Tibial artery (tissue), 4 donors: ENCODE data around the gene DESI2.
"Not testable (repeated sequence)": the region's sequence is repeated elsewhere in the genome, so short reads cannot be mapped to it uniquely, and the experiment has no call there.

Experiments used
- DNase-seq, 2 donors: peaks; one replicate each; pipeline ENCODE4 v3.0.0-alpha.2; 2019
- H3K27ac ChIP-seq, 2 donors: fragments of 200-600 bp; sonication (generic) in 1 of 2; 1 replicate in 1 of 2; 2 replicates in 1 of 2; pipeline ENCODE4 v1.5.1; 2018 to 2019; ENCODE audit warnings: mild to moderate bottlenecking in 1 of 2
- H3K27me3 ChIP-seq, 2 donors: fragments of 200-600 bp; sonication (generic) in 1 of 2; one replicate each; pipeline versions ENCODE4 v1.5.1 to v1.6.0; 2016 to 2019
- H3K36me3 ChIP-seq, 3 donors: fragments of 200-600 bp; sonication (generic) in 2 of 3; one replicate each; pipeline ENCODE4 v1.5.1; 2016 to 2019; ENCODE audit warnings: mild to moderate bottlenecking in 2 of 3
- H3K4me1 ChIP-seq, 4 donors: fragments of 200-600 bp; sonication (generic) in 2 of 4; 1 replicate in 3 of 4; 2 replicates in 1 of 4; pipeline ENCODE4 v1.5.1; 2016 to 2019
- H3K4me3 ChIP-seq, 2 donors: fragments of 200-600 bp; sonication (generic) in 1 of 2; 1 replicate in 1 of 2; 2 replicates in 1 of 2; pipeline ENCODE4 v1.5.1; 2018 to 2019; ENCODE audit warnings: mild to moderate bottlenecking in 2 of 2
- H3K9me3 ChIP-seq, 3 donors: fragments of 200-600 bp; sonication (generic) in 1 of 3; one replicate each; pipeline ENCODE4 v1.5.1; 2016 to 2019
- intact Hi-C: fragments of 100-400 bp; cut with DNase I; formaldehyde crosslinking; loops from one replicate; pipeline ENCODE4 v1.15.0; 2023; ENCODE audit warnings: low total_unique reads
- TF ChIP-seq, protein P1 (sequence below), 2 experiments: fragments of 200-600 bp in 1 of 2; fragments of 450-650 bp in 1 of 2; IDR thresholded peaks; one replicate each; pipeline ENCODE4 v1.5.1; 2017 to 2019; ENCODE audit warnings: antibody characterized with exemption in 2 of 2, mild to moderate bottlenecking in 1 of 2, moderate library complexity in 1 of 2

The DESI2 gene

DNA sequence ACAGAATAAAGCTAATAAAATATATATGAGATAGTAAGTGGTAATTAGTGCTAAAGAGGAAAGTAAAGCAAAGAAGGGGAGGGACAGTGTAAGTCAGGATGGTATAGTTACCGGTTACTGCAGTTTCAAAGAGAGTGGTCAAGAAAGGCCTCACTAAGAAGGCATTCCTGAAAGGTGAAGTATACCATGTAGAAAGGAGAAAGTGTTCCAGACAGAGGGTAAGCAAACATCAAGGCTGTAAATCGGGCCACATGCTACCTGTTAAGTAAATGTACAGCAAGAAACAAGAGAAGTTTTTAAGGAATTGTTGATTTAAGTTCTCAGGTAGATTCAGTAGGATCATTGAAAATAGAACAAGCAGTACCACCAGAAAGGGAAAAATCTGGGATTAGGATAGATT is 9.7 kb downstream of the DESI2 start:
- no peak for DNase-seq
- Histone ChIP-seq H3K9me3 (no peaks in the 10 kb centered on the region), H3K27me3 (no peaks in the 10 kb centered on the region), H3K27ac (peak overlapping the region in 1 of 2 donors; percentile 42), H3K36me3 (no peaks in the 10 kb centered on the region), H3K4me3 (no peak overlapping the region), H3K4me1 (peaks cover 0 to 70% (median 37%) of the 10 kb centered on the region in 4 donors)
- TF ChIP-seq, protein P1, sequence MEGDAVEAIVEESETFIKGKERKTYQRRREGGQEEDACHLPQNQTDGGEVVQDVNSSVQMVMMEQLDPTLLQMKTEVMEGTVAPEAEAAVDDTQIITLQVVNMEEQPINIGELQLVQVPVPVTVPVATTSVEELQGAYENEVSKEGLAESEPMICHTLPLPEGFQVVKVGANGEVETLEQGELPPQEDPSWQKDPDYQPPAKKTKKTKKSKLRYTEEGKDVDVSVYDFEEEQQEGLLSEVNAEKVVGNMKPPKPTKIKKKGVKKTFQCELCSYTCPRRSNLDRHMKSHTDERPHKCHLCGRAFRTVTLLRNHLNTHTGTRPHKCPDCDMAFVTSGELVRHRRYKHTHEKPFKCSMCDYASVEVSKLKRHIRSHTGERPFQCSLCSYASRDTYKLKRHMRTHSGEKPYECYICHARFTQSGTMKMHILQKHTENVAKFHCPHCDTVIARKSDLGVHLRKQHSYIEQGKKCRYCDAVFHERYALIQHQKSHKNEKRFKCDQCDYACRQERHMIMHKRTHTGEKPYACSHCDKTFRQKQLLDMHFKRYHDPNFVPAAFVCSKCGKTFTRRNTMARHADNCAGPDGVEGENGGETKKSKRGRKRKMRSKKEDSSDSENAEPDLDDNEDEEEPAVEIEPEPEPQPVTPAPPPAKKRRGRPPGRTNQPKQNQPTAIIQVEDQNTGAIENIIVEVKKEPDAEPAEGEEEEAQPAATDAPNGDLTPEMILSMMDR (IDR thresholded peaks at IDR 0.05), result no peak
- intact Hi-C loops, result no loop called here

DNA sequence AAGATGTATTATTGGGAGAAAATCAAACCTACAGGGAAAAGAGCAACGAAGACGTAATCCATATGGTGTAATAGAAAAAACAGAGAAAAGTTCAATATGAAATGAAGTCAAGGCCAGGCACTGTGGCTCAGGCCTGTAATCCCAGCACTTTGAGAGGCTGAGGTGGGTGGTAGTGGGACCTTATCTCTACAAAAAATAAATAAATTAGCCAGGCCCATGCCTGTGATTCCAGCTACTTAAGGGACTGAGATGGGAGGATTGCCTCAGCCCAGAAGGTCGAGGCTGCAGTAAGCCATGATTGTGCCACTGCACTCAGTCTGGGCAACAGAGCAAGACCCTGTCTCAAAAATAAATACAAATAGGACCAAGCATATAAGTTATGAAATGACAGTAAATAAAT is 11.4 kb downstream of the DESI2 start:
- intact Hi-C loops, result no loop called here
- Histone ChIP-seq H3K27me3 (no peaks in the 10 kb centered on the region), H3K27ac (no peak overlapping the region), H3K4me1 (peaks cover 0 to 56% (median 25%) of the 10 kb centered on the region in 4 donors), H3K9me3 (no peaks in the 10 kb centered on the region), H3K36me3 (no peaks in the 10 kb centered on the region), H3K4me3 (no peak overlapping the region)
- TF ChIP-seq, protein P1 (IDR thresholded peaks at IDR 0.05), result no peak
- no peak for DNase-seq

DNA sequence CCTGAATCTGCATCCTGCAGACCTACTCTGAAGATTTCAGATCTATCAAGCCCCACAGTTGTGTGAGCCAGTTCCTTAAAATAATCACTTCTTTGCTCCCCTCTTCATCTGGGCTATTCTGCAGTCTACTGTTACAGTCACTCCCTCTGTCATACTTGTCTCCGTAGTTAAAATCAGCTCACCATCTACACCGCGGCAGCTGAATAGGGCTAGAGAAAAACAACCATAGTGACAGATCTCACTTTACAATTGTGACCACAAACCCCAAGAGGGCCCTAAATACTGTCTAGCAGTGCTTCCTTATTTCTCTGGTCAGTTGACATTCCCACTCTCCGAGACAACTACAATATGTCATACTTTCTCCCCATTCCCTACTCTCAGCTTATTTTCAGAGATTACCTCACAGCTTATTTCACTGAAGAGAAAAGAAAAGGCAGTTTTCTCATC is 12.9 kb downstream of the DESI2 start:
- H3K4me3 ChIP-seq, result peak overlapping the region in 1 of 2 donors; percentile 12
- TF ChIP-seq, protein P1 (IDR thresholded peaks at IDR 0.05), result no peak
- peaks cover 0 to 42% (median 16%) of the 10 kb centered on the region in 4 donors for H3K4me1 ChIP-seq
- H3K36me3 ChIP-seq, result no peaks in the 10 kb centered on the region
- no peak for DNase-seq
- no peaks in the 10 kb centered on the region for H3K9me3 ChIP-seq
- intact Hi-C loops, result no loop called here
- H3K27ac ChIP-seq, result peak overlapping the region; percentile 25 to 37
- no peaks in the 10 kb centered on the region for H3K27me3 ChIP-seq

DNA sequence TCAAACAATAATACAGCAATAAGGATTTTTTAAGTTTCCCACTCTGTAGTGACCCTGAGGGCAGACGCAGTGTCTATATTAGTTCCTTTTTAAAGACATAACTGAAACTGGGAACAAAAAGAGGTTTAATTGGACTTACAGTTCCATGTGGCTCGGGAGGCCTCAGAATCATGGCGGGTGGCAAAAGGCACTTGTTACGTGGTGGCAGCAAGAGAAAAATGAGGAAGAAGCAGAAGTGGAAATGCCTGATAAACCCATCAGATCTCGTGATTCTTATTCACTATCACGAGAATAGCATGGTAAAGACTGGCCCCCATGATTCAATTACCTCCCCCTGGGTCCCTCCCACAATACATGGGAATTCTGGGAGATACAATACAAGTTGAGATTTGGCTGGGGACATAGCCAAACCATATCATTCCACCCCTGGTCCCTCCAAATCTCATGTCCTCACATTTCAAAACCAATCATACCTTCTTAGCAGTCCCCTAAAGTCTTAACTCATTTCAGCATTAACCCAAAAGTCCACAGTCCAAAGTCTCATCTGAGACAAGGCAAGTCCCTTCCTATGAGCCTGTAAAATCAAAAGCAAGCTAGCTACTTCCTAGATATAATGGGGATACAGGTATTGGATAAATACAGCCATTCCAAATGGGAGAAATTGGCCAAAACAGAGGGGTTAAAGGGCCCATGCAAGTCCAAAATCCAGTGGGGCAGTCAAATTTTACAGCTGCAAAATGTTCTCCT is 13.9 kb downstream of the DESI2 start:
- H3K9me3 ChIP-seq, intact Hi-C loops, H3K27me3 ChIP-seq, H3K36me3 ChIP-seq, DNase-seq, H3K4me3 ChIP-seq, H3K27ac ChIP-seq: not testable (repeated sequence)
- peaks cover 0 to 42% (median 16%) of the 10 kb centered on the region in 4 donors for H3K4me1 ChIP-seq

DNA sequence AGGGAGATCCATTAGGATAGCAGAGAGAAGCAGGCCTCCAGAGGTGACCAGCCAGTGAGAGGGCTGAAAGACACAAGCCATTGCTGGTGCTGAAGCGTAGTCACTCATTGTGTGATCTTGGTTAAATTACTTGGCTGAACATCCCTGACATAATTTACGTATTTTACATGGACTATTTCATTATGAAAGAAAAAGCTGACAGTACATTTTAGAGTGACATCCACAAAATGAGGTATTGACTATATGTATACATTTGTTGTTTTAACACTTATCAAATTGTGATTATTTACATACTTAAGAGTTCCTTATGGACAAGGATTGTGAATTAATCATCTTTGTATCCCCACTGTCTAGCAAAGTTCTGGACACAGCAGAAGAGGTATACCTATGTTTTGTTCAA is 14.9 kb downstream of the DESI2 start:
- Histone ChIP-seq H3K9me3 (no peaks in the 10 kb centered on the region), H3K27me3 (no peaks in the 10 kb centered on the region), H3K27ac (no peak overlapping the region), H3K36me3 (no peaks in the 10 kb centered on the region), H3K4me3 (no peak overlapping the region), H3K4me1 (peaks cover 0 to 36% (median 16%) of the 10 kb centered on the region in 4 donors)
- no peak for DNase-seq
- intact Hi-C loops, result no loop called here
- TF ChIP-seq, protein P1 (IDR thresholded peaks at IDR 0.05), result no peak

DNA sequence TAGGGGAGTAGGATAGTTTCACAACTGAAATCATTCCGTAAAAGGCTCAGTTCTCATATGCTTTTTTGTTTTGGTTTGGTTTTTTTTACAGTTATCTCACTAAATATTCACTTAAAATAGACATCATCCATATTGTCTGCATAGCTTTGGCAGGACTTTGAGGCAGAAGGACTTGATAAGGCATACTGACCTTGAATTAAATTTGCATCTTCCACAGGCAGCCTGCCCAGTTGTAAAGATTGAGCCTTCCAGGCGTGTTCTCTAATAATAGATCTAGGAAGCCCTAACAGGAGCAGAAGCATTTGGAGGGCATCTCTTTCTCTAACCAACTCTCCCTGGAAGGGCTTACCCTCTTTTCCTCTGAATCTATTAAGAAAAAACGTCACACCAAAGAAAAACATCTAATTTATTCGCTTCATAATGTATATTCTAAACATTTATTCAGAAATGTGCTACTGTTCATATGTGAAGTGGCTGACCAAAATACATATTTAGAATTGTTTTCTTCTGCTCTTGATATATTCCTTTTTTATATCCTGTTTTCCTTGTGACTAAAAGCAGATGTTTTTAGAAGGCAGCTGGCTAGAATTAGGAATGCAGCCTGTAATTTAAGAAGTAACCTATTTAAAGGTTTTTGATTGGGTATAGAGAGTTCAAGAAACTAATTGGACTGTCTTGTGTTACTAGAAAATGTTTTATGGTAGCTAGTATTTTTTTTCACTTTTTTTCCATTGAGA is 20.2 kb downstream of the DESI2 start:
- Histone ChIP-seq H3K9me3 (no peaks in the 10 kb centered on the region), H3K36me3 (no peaks in the 10 kb centered on the region), H3K27me3 (no peaks in the 10 kb centered on the region), H3K4me1 (peaks cover 0 to 40% (median 10%) of the 10 kb centered on the region in 4 donors), H3K27ac (peak overlapping the region; percentile 53 to 74), H3K4me3 (peak overlapping the region; percentile 25)
- TF ChIP-seq, protein P1 (IDR thresholded peaks at IDR 0.05), result no peak
- DNase-seq, result no peak
- intact Hi-C loops, result no loop called here
